GM19372 (cell line): ENCODE data around the gene AEBP1.
A peak's percentile ranks its signal among the peaks of the same experiment; 100 is the strongest.
"Not testable (repeated sequence)": the region's sequence is repeated elsewhere in the genome, so short reads cannot be mapped to it uniquely, and the experiment has no call there.

Experiments
- ATAC-seq: cut with Tn5 transposase; IDR thresholded peaks from one replicate; pipeline ENCODE4 v1.9.1; 2021; ENCODE audit warnings: mild to moderate bottlenecking, low read depth, moderate library complexity; ENCODE audit not compliant: unreplicated experiment

The AEBP1 gene

GRCh38 chr7:44116087-44116788 is 12.1 kb downstream of the AEBP1 start:
- no peak for ATAC-seq

- no peak for ATAC-seq
Measured at GRCh38 chr7:44116789-44117666, 12.9 kb downstream of the AEBP1 start.

- ATAC-seq, result no peak
Measured at GRCh38 chr7:44117801-44118429, 13.8 kb downstream of the AEBP1 start.

GRCh38 chr7:44119829-44120380 is 15.8 kb downstream of the AEBP1 start:
- no peak for ATAC-seq

DNA sequence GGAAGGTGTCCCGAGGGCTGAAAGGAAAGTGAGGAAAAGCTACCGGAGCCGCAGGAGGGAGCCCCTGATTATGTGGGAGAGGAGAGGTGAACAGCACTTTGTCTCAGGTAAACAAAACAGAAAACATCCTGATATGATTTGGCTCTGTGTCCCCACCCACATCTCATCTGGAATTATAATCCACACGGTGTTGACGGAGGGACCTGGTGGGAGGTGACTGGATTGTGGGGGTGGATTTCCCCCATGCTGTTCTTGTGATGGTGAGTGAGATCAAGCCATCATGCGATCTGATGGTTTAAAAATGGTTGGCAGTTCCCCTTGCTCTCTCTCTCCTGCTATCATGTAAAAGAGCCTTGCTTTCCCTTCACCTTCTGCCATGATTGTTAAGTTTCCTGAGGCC is 16.2 kb downstream of the AEBP1 start:
- no peak for ATAC-seq

GRCh38 chr7:44121761-44122420 is 17.7 kb downstream of the AEBP1 start:
- ATAC-seq, result no peak

DNA sequence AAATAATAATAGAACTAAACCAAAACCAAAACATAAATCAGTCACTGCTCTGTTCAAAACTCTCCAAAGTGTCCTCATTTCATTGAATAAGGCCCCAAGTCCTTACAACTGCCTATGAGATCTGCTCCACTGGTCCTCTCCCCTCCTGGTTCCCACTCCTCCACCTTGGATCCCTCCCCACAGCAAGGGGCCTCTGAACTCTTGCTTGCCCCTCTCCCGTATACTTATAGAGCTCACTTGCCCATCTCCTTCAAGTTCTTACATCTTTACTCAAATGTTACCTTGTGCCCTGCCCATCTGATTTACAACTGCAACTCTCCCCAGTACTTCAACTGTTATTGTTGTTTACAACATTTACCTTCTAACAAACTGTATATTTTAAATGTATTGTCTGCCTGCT is 18.4 kb downstream of the AEBP1 start:
- no peak for ATAC-seq

GRCh38 chr7:44123190-44124003 is 19.3 kb downstream of the AEBP1 start, which contains the start of gene POLD2:
Gene POLD2, minus strand, starts transcription at chr7:44123548. Its CDS starts 1,495 bp downstream, at chr7:44122053.
- ATAC-seq, result peak; percentile 99

- ATAC-seq, result no peak
Measured at GRCh38 chr7:44124822-44125202, 20.7 kb downstream of the AEBP1 start.

- not testable (repeated sequence) for ATAC-seq
Measured at GRCh38 chr7:44126574-44126973, 22.4 kb downstream of the AEBP1 start.

DNA sequence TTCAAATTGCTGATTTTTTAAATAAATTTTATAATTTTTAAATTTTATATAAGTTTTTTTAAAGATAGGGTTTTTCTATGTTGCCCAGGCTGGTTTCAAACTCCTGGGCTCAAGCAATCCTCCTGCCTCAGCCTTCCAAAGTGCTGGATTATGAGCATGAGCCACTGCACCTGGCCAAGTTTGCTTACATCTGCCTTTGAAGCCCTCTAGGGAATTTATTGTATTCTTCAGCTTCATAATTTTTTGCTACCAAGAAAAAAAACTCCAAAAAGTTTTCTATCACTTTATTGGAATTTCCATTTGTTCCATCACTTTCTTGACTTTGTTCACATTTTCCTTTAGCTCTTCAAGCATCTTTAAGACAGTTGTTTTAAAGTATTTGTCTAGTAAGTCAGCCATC is 23.0 kb downstream of the AEBP1 start:
- ATAC-seq, result no peak

- ATAC-seq, result no peak
Measured at GRCh38 chr7:44128721-44129582, 24.8 kb downstream of the AEBP1 start.

DNA sequence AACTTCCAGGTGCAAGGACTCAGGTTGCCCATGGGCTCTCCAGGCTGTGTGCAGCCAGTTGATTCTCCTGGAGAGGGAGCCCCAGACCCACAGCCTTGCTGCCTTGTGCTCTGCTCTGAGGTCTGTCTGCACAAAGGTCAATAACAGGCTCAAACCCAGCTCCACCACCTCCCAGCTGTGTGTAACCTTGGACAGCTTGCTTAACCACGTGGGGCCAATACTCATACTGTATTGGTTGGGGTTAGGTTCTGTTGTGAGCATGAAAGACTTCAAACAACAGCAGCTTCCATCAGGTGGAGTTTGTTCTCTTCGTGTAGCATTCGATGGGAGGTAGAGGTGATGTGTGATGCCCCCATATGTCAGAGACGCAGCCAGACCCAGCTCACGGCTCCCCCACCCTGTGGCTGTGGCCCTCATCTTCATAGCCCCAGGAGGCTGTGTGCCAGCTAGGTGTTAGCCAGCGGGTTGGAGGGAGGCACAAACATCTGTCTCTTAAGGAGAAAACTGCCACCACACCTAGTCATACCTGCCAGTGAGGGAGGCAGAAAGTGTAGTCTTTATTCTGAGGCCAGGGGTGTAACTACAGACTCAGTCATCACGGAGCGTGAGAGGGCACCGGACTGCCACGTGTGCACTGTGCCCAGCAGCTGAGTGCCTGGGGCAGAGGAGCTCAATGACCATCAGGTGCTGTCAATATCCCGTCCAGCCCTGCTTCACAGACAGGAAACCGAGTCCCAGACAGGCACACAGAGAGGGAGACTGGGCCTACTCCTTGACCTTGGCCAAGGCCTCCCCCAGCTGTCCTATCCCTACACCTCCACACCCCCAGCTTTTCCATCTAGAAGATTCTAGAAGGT is 27.3 kb downstream of the AEBP1 start:
- ATAC-seq, result no peak

DNA sequence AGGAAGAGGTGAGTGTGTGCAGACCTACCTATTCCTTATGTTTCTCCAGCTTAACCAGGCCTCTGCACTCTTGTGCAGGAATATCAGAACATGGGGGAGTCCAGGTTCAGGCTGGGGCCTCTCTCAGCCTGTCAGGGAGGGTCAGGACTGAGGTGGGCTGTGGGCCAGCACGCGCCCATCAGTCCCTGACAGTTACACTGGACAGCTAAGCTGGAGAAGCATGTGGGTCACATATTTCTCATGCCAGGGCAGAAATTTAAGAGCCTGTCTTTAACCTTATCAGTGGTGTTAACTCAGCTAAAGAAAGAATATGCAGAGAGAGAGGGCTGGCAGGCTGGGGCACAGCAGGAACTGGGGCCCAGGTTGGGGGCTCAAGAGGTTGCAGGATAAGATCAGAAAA is 27.9 kb downstream of the AEBP1 start:
- no peak for ATAC-seq

GRCh38 chr7:44133295-44133694 is 29.1 kb downstream of the AEBP1 start:
- no peak for ATAC-seq

- ATAC-seq, result no peak
Measured at GRCh38 chr7:44134943-44135628, 30.9 kb downstream of the AEBP1 start.

GRCh38 chr7:44136731-44137130 is 32.6 kb downstream of the AEBP1 start:
- ATAC-seq, result no peak
